Measurements from ENCODE around the gene TBPL1. TPM values are rescaled to one million over a fixed set of nuclear protein-coding genes. Genes with fewer than 3 reads are reported as not detected.
A peak's percentile ranks its signal among the peaks of the same experiment; 100 is the strongest.

TBPL1 gene
- total RNA-seq, 1 experiment from 2014 or later = 40.9 TPM

- TSS peak; percentile 31 for BruUV-seq (replicated peaks)
- Mint-ChIP-seq H3K9me3 (ENCODE audit: unreplicated experiment) (no peaks in the 10 kb centered on the region), H3K36me3 (ENCODE audit: insufficient read depth, unreplicated experiment) (peaks cover 6% of the 10 kb centered on the region), H3K27me3 (ENCODE audit: insufficient read depth, unreplicated experiment) (no peaks in the 10 kb centered on the region), H3K4me3 (ENCODE audit: unreplicated experiment) (peak overlapping the region; percentile 94), H3K27ac (ENCODE audit: low read depth, unreplicated experiment) (peak overlapping the region; percentile 88), H3K4me1 (ENCODE audit: insufficient read depth, unreplicated experiment) (peaks cover 36% of the 10 kb centered on the region)
- no peak for TF ChIP-seq CTCF (IDR thresholded peaks at IDR 0.05; ENCODE audit: unreplicated experiment)
- ChIA-PET CTCF (interaction anchor here (0.8 to 3.3 kb wide), 12 partner anchors 8 to 1442 kb away, joined by 3 to 19 read pairs (median 4); no protein-coding TSS in a partner anchor), POLR2A (interaction anchor here (0.6 to 3.7 kb wide), 21 partner anchors 9 to 1141 kb away, joined by 3 to 54 read pairs (median 4); partner anchors contain the start of genes RPS12 and SLC2A12)
- intact Hi-C loops (cut with micrococcal nuclease) = loop anchor here (2.0 kb wide), 1 partner anchor 25 kb away; no protein-coding TSS in a partner anchor
- peak; percentile 5 for DNase-seq (ENCODE audit: unreplicated experiment)
Observed at GRCh38 chr6:133953634-133954415, 801 bp downstream of the TBPL1 start.

GRCh38 chr6:133954657-133955576, 1.9 kb downstream of the TBPL1 start:
- POLR2A ChIA-PET = interaction anchor here (0.5 to 3.7 kb wide), 12 partner anchors 7 to 1142 kb away, joined by 3 to 54 read pairs (median 4); partner anchors contain the start of genes RPS12 and SLC2A12
- BruUV-seq (replicated peaks) = no TSS peak

GRCh38 chr6:133955582-133956415, 2.8 kb downstream of the TBPL1 start:
- DNase-seq (ENCODE audit: unreplicated experiment) = no peak
- peak overlapping the region; percentile 94 for H3K4me3 Mint-ChIP-seq (ENCODE audit: unreplicated experiment)
- CTCF ChIA-PET = interaction anchor here (0.7 to 3.3 kb wide), 6 partner anchors 17 to 182 kb away, joined by 3 to 19 read pairs (median 4); no protein-coding TSS in a partner anchor
- H3K27ac Mint-ChIP-seq (ENCODE audit: low read depth, unreplicated experiment) = peak overlapping the region; percentile 88
- peaks cover 36% of the 10 kb centered on the region for H3K4me1 Mint-ChIP-seq (ENCODE audit: insufficient read depth, unreplicated experiment)
- peaks cover 11% of the 10 kb centered on the region for H3K36me3 Mint-ChIP-seq (ENCODE audit: insufficient read depth, unreplicated experiment)
- intact Hi-C loops (cut with micrococcal nuclease) = no loop called here
- POLR2A ChIA-PET = interaction anchor here (1.3 to 3.2 kb wide), 2 partner anchors 10 kb away, joined by 4 to 16 read pairs; no protein-coding TSS in a partner anchor
- no peaks in the 10 kb centered on the region for H3K9me3 Mint-ChIP-seq (ENCODE audit: unreplicated experiment)
- H3K27me3 Mint-ChIP-seq (ENCODE audit: insufficient read depth, unreplicated experiment) = no peaks in the 10 kb centered on the region
- TF ChIP-seq CTCF (IDR thresholded peaks at IDR 0.05; ENCODE audit: unreplicated experiment) = no peak
- BruUV-seq (replicated peaks) = no TSS peak

More at GRCh38 chr6:133954657-133955576, 1.9 kb downstream of the TBPL1 start:
- intact Hi-C loops (cut with micrococcal nuclease) = no loop called here
- Mint-ChIP-seq H3K4me1 (ENCODE audit: insufficient read depth, unreplicated experiment) (peaks cover 36% of the 10 kb centered on the region), H3K27me3 (ENCODE audit: insufficient read depth, unreplicated experiment) (no peaks in the 10 kb centered on the region), H3K9me3 (ENCODE audit: unreplicated experiment) (no peaks in the 10 kb centered on the region), H3K36me3 (ENCODE audit: insufficient read depth, unreplicated experiment) (peaks cover 11% of the 10 kb centered on the region), H3K4me3 (ENCODE audit: unreplicated experiment) (peak overlapping the region; percentile 94), H3K27ac (ENCODE audit: low read depth, unreplicated experiment) (peak overlapping the region; percentile 88)
- DNase-seq (ENCODE audit: unreplicated experiment) = no peak
- TF ChIP-seq CTCF (IDR thresholded peaks at IDR 0.05; ENCODE audit: unreplicated experiment) = no peak
- CTCF ChIA-PET = interaction anchor here (0.5 to 3.3 kb wide), 13 partner anchors 9 to 1444 kb away, joined by 3 to 19 read pairs (median 6); no protein-coding TSS in a partner anchor

Measured in MCF 10A (cell line).